Stomach (tissue), 4 donors: Measurements from ENCODE around the gene HMGB2.

Experiments used
- POLR2A ChIP-seq, 4 donors: fragments of 450-650 bp; IDR thresholded peaks; one replicate each; pipeline ENCODE4 v1.6.1; 2016; ENCODE audit warnings: antibody characterized with exemption in 4 of 4, control low read depth in 2 of 4, mild to moderate bottlenecking in 1 of 4, moderate library complexity in 1 of 4
- TF ChIP-seq, protein P1 (sequence below), 7 experiments: fragments of 450-650 bp in 4 of 7; fragments of 200-600 bp in 3 of 7; sonication (generic) in 3 of 7; IDR thresholded peaks; one replicate each; pipeline ENCODE4 v1.5.1; 2016 to 2019; ENCODE audit warnings: antibody characterized with exemption in 7 of 7, control low read depth in 2 of 7, mild to moderate bottlenecking in 1 of 7

DNA sequence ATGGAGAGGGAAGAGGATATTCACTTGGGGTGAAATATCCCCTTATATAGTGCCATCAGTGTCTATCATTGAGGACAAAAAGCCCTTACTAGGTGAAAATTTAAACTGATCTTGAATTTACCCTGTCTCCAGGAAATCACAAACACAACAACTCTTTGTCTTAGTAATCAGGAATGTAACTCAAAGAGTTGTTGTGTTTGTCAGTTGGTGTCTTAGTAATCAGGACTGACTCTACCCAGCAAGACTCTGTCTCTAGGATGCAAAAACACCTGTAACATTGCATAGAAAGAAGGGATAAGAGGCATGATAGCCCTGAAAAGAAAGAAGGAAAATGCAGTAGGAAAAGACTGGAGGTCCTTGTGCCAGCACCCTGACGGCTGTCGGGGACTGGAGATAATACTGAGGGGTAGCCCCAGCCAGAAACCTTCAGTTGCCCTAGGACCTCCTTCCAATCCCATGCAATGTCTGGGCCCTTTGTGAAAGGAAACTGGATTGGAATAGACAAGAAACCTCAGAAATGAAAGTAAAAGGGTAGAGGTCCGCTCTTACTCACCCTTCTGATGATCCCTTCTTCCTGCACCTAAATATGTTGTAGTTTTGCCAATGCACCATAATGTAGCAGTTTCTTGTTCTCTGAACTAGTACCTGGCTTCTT, 45.3 kb downstream of the HMGB2 start:
- no peak for TF ChIP-seq POLR2A (IDR thresholded peaks at IDR 0.05)
- TF ChIP-seq, protein P1, sequence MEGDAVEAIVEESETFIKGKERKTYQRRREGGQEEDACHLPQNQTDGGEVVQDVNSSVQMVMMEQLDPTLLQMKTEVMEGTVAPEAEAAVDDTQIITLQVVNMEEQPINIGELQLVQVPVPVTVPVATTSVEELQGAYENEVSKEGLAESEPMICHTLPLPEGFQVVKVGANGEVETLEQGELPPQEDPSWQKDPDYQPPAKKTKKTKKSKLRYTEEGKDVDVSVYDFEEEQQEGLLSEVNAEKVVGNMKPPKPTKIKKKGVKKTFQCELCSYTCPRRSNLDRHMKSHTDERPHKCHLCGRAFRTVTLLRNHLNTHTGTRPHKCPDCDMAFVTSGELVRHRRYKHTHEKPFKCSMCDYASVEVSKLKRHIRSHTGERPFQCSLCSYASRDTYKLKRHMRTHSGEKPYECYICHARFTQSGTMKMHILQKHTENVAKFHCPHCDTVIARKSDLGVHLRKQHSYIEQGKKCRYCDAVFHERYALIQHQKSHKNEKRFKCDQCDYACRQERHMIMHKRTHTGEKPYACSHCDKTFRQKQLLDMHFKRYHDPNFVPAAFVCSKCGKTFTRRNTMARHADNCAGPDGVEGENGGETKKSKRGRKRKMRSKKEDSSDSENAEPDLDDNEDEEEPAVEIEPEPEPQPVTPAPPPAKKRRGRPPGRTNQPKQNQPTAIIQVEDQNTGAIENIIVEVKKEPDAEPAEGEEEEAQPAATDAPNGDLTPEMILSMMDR (IDR thresholded peaks at IDR 0.05) = no peak
